ENCODE results near the gene DTHD1. TPM values are rescaled to one million over a fixed set of nuclear protein-coding genes. Genes with fewer than 3 reads are reported as not detected.

DTHD1 gene
- total RNA-seq, 1 donor from 2014 or later: not detected

DNA sequence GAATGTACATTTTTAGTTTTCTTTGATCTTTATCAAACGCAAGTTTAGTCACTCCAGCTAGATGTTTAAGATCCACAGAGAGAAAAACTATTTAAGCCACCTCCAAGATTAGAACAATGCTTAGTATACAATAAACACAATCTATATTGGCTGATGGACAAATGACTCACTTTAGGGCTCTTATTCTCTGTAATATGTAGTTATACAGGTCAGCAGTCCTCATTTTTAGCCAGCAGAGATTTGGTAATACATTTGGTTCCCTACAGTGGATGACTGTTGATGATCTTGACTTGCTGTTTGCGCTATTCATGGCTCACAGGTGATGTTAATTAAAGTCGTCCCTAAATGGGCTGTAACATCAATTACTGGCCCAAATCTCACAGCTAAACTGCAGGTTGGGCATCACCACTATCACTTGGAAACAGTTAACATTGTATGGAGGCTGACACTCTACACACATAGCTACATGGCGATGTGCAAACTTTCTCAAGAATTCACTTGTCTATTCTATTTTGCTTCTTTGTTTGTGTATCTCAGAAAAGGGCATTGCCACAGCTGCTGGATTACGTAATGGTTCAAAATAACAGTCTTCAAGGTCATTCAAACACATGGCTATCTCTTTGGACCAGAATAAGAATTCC, 11.8 kb upstream of the DTHD1 start:
- no peak for DNase-seq (ENCODE audit: low read depth)

DNA sequence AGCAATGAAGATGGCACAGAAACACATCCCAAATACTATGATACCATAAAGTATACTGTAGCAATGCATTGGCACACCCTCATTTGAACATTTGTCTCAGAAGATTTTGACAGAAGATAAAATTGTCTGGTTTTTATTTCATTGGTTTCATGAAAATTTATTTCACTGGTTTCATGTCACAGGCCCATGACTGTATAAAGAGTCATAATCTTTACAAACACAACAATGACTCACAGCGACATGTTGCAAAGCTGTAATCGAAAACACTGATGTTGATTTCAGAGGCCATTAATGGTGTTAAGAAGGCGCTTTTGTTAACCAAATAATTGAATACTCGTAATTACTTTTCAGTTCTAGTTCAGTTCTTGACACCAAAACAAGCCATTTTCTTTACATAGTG, 8.1 kb upstream of the DTHD1 start:
- DNase-seq (ENCODE audit: low read depth): peak; percentile 30

DNA sequence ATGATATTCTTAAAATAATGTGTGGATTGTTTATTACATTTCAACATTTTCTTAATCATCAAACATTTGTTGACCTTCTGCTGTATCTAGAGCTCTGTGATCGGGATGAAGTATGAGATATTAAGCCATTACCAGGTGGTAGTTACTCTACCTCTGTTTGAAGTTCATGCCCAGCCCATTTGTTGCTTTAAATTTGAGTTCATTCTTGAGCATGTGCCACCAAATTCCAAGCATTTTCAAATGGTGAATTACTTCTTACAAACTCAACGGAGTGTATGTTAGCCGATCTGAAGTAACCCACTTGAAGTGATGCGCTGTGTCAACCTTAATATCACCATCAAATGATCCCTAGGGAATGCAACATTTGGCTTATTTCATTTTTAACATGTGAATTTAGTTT, 7.3 kb upstream of the DTHD1 start:
- peak; percentile 35 for DNase-seq (ENCODE audit: low read depth)

DNA sequence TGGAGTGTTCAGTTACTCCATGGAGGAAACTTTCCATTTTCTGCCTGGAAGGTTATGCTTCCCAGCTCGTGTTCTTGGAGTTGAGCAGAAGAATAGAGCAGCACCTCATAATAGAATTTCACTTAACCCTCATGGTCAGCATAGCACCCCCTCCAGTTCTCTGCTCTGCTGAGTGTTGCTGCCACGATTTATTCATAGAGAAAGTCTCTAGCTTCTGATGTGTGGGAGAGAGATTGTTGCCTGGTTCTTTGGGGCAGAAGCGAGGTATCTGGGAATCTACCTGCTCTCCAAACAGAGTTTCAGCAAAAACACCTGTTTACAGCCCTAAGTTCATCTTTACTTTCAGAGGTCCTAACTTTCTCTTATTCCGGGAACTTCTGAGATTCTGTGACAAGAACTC, 3.9 kb upstream of the DTHD1 start:
- DNase-seq (ENCODE audit: low read depth): no peak

DNA sequence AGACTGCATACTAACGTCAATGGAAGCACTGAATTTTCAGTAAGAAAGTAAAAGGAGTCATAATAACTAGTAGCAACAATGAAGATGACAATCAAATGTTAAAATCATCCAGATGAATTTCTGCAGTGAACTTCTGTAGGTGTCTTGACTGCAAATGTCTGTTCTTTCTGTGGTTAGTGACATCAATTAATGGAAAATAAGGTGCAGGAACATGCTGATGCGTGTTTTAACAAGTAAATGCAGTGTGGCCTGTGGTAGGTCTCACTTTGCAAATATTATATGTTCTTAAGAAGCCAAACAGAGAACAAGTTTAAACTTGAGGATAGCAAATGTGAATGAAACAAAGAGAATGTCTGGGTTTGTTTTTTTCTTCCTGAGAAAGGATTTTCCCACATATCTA, 2.6 kb upstream of the DTHD1 start:
- DNase-seq (ENCODE audit: low read depth): no peak

DNA sequence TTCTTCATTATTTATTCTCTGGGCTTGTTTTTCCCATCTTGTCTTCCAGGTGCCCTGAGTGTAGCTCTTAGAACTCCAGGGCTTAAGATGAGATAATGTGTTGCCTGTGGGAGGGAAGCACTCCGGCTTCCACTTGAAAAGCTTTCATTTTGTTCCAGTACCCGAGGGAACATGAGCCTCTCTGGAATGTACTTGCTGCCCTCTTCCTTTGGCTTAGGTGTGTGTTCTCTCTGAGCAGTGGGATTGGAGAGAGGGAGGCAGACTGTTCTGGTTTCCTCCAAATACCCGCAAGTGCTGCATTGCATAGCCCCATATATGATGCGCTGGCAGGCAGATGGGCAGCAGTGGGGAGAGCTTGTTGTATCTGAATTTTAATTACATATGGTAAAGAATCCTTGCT, 861 bp upstream of the DTHD1 start:
- peak; percentile 30 for DNase-seq (ENCODE audit: low read depth)

DNA sequence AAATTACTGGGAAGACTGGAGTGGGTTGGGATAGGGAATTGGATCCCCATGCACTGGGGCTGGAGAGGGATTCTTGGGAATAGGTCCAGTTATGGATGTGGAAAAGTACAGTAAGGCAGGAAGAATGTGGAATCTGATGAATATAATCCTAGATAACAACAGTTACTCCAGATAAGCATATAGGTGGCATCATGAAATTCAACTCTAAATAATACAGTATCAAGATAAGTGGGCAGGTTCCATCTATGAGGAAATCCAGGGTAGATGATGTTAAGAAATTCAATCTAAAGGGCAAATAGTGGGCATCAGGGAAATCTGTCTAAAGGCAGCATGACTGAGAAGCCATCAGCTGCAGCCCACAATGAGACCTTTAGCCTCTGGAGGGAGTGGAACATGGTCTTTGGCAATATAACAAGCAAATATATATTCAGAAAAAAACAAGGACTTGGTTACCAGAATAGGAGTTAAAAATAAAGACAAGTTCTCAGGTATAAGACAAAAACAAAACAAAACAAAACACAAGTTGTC, 1.2 kb downstream of the DTHD1 start:
- no peak for DNase-seq (ENCODE audit: low read depth)

DNA sequence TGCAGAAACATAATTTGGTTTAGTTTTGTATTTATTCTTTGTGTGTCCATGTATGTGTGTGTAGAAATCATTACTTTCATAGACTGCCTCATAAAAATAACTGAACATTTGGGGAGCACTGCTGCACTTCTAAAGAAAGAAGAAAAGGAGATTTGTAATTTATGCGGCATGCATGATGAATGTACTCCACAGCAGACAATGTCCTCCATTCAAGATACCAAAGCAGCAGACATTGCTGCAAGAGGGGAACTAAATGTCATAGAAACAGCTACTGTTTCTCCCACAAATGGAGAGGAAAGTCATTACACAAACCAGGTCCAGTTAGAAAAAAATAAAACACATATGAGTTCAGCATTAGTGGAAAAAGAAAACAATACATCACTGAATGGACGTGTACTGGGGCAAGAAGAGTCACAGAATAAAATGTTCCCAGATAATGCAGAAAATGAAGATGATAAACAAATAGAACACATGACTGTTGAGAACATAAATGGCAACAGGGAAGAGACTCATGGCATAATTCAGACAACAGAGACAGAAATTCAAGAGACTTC, 2.6 kb downstream of the DTHD1 start:
- no peak for DNase-seq (ENCODE audit: low read depth)

DNA sequence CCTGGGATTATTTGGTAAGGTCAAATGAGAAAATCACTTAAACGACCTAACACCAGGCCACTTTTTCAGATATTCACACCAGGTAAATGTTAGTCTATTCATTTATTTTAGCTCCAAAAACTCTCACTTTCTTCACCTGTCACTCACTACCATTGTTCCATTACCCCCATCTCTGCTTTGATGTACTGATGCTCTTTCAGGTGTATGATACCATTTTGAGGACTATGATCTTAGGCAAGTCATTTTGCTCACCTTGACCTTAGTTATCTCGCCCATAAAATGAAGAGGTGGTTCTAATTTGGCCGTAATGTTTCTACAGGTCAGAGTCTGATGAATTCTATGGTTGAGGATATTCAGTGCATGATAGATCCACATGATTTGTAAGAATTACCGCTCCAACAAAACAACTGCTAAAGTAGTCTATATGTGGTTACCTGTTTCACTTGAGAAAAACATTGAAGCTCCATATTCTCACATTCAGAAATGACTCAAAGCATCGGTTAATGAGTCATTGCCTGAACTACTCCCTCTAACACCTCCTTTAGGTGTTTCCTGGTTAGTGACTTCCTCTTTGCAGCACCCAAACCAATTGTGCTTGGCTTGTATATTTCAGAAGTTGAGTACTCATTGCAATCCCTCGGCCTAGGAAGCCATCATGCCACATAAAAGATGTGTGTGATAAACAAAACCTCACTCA, 4.5 kb downstream of the DTHD1 start:
- peak; percentile 82 for DNase-seq (ENCODE audit: low read depth)

DNA sequence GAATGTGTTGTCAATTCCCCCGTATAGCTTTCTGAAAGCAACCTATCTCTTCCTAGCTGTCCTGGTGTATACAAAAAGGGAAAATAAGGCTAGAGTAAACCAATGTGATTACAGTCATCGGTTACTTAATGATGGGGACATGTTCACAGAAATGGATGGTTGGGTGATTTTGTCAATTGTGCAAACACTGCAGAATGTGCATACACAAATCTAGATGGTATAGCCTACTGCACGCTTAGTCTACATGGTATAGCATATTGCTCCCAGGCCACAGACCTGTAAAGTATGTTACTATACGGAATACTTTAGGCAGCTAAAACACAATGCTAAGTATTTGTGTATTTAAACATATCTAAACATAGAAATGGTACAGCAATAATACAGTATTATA, 5.1 kb downstream of the DTHD1 start:
- DNase-seq (ENCODE audit: low read depth): no peak

DNA sequence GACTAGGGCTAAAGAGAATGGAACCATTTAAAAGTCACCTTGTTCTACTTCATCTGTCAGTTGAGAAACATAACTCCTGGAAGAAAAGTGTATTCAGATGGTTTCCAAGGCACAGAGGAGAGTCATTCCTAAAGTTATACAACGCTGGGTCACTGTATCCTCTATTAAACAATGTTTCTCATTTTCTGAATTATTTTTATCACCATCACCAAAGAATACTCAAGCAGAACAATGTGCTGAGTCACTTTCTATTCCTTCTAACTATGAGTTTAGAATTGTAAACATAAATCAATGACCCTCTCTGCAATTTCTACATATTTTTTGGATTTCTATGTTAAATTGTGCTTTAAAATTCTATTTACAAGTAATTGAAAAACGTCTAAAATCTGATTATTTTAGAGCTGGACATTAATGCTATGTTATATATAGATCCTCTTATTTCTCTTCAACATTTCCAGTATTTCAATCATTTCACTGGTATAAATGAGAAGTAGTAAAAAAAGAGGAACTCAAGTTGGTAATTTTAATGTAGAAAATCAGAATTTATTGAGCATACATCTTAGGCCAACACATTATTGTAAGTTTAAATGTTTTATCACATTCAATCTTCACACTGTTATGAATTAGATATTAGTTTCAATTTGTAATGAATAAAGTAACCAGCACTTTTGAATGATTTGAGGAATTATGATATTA, 7.5 kb downstream of the DTHD1 start:
- peak; percentile 73 for DNase-seq (ENCODE audit: low read depth)

DNA sequence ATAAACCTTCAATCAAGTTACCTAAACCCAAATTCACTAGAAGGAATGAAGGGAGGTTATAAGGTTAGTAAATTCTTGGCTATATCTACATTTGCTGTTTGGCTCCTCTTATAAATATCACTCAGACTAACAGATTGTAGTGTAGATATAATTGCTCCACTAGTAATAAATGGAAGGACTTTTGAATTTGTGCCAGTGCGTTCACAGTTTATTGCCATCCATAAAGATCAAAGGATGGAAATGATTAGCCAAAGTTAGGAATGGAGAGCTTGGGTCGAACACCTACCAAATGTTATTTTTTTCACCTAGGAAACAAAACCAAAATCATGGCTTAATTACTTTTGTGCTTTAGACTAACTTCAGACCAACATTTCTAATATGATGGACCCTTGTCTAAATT, 9.2 kb downstream of the DTHD1 start:
- peak; percentile 65 for DNase-seq (ENCODE audit: low read depth)

DNA sequence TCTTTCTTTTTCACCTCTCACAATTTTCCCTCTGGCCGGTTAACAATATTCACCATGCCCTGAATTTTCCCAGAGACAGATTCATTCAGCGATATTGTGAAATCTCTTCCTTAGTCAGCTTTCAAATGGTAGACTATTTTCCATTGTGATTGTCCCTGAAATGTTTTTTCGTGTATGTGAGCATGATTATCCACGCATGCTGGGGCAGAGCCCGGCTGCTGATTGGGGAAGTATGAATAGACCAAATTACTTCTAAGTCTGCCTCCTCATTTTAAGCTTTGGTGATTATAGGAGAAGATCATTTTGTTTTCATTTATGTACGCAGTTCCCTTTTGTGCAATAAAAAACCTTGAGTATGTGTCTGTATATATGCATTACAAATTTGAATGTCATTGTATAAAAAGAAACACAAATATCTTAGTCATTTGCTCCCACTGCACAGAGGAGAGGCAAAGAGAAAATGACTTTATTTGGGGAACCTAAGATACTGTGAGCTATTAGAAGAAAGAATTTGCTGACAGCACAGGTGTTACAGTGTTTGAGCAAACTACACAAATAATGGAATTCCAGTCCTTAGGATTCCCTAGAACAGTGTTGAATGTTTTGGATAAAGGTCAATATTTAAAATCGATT, 11.3 kb downstream of the DTHD1 start:
- peak; percentile 73 for DNase-seq (ENCODE audit: low read depth)

DNA sequence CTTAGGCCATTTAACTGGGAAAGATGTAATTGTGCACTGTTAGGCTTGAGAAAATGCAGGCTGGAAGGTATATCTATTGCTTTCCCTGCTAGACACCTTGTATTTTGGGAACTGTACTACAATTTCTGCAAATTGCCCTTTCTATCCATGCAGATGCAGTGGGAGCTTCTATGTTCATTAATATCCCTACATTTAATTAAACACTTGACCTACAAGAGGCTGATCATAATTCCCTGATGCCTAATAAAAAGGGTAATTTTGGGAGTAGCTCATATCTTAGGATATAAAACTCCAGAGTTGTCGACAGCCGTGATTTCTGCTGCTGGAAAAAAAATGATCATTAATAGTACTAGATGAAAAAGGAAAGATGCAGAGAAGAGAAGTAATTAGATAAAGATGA, 19.7 kb downstream of the DTHD1 start:
- DNase-seq (ENCODE audit: low read depth): no peak

DNA sequence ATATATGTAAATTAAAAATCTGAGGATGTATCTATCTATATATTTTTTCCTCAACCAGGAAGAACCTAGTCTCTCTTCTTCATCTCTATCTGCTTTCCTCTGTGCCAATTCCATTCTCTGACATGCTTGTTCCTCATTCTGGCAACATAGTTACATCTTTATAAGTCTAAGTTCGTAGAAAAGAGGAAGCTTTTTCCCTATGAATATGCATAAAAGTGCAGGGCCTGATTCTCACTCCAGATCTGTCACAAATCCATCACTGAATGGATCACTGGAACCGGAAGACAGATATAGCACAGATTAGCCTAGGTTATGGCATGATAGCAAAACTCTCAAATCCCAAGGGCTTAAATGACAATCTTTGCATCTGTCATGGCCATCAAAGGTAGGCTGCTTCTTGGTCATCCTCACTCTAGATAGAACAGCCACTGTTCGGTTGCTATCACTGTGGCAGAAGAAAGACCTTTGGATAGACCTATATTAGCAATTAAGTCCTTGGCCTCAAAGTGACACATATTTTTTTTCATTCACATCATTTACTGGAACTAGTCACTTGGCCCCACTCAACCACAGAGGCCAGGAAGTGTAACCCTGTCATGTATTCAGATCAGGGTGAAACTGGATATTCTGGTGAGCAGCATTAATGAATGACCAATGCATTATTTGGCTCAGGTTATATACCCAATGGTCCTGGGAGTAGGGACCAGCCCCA, 22.2 kb downstream of the DTHD1 start:
- peak; percentile 29 for DNase-seq (ENCODE audit: low read depth)

DNA sequence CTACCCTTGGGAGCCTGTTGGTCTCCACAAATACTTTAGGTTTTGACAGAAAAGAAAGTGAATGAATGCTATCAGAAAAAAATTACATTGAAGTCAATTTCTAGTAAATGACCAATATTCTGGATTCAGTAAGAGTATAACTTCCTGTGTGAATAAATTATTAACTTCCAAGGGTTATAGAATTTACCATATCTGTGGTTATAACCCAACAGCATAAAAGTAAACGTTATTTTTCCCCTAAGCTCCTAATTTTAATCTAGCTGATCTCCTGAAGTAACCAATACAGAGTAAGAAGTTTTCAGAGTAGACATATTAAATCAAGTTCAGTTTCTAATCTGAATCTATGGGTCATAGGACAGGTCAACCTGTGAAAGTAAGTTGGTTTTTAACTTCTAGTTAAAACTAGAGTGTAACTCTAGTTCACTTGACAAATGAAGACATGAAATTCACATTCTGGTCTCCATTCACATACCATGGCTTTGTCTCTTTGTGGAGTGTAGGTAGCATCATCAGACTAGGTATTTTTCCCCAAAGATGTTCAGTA, 22.8 kb downstream of the DTHD1 start:
- no peak for DNase-seq (ENCODE audit: low read depth)

DNA sequence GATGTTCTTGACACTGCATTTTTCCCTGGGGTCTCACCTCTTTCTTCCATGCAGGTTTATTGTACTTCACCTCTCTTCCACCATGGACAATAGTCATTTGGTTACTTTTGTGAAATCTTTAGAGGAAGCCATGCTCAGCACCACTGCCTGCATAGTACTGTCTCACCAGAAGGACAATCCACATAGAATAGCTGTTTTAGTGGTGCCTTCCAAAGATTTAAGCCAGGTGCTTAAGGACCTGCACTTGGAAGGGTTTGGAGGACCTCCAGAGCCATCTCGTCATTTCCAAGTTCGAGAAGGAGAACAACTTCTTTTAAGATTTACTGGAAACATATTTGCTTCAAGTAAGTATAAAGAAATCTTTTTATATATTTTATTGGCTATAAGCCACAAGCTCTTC, 26.7 kb downstream of the DTHD1 start:
- no peak for DNase-seq (ENCODE audit: low read depth)

DNA sequence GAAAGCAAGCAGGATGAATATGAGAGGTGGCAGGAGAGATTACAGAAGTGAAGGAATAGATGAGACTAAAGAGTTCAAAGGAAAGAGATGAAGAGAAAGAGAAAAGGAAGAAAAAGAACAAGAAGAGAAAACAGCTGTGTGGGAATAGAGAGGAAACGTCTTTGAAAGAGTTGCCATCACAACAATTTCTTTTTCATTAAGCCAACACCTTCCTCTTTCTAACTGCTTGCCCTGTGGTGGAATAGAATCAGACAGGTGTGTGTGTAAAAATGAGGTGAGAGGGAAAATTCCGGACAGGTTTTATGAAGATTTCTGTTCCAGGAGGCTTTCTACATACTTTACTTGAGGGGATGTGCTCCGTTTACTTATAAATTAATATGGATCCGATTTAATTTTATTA, 28.8 kb downstream of the DTHD1 start:
- DNase-seq (ENCODE audit: low read depth): no peak

DNA sequence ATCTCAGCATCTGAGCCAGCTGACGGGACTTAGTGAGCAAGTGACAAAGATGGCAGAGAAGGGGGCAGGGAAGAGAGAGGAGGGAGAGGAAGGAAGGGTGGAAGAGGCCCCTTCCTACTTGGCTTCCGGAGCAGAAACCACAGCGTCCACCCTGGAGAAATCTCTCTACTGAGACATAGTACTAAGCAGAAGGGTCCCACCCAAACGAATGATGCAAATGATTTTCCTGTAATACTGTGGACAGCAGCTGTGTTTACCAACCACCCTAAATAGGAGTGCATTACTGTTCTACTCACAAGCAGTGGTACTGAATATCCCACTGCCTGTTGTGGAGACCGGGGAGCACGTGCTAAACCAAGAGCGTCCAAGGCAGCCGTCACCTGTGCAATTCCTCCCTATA, 29.4 kb downstream of the DTHD1 start:
- no peak for DNase-seq (ENCODE audit: low read depth)

DNA sequence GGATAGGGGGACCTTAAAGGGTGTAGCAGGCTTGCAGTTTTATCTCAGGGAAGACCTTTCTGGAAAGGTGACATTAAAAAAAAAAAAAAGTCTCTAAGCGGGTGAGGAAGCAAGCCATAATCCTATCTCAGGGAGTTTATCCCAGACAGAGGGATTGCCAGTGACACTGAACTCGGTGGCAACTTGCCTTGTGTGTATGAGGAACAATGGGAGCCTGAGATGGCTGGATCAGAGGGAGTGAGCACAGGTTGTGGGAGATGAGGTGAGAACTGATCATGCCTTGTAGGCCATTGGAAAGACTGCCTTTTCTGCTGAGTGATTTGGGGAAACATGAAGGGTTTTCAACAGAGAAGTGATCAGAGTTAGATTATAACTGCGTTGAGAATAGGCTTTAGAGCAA, 31.1 kb downstream of the DTHD1 start:
- DNase-seq (ENCODE audit: low read depth): no peak

DNA sequence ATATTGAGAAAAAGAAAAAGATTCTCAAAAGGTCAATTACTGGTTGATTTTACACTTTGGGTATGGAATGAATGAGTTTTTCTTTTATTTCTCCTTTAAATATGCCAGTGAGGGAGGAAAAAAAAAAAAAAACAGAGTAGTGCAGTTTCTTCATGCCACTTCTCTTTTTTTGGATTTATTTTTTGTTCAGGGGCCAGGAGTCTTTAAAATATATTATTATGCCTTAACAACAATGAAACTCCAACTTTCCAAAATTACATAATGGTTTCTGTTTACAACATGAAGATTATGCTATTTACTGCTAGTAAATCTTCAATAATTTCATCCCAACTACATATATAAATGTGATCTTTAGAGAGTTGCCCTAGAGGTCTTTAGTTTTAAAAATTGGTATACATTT, 31.9 kb downstream of the DTHD1 start:
- DNase-seq (ENCODE audit: low read depth): no peak

Measured in renal cortical epithelial cell (primary cell).